NT2/D1 (cell line): ENCODE data around the gene MRPS26.

Experiments
- SUZ12 ChIP-seq: IDR thresholded peaks from 2 replicates; pipeline ENCODE4 v1.6.1; 2011; ENCODE audit not compliant: insufficient read length, insufficient read depth; ENCODE audit errors: extremely low read depth
- YY1 ChIP-seq: IDR thresholded peaks from 2 replicates; pipeline ENCODE4 v1.6.1; 2011; ENCODE audit not compliant: insufficient read length, insufficient read depth
- ZNF274 ChIP-seq: IDR thresholded peaks from 2 replicates; pipeline ENCODE4 v1.6.1; 2011; ENCODE audit warnings: mild to moderate bottlenecking, low read depth, low read length

DNA sequence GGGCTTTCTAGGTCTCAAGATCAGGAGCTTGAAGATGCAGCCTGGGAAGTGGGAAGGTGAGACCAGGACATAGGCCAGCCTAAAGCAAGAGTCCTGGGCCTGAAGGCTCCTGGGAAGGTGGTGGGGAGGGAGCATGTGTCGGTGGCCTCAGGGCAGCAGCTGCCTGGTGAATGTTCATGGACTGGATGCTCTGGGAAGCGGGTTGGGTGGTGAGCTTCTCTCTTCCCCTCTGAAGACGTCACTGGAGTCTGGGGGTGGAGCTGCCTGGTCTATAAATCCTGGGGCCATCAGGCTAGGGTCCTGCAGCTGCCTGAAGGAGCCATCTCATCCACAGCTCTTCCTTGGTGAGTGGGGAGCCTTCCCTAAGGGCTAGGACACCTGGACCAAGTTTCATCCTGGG lies 2.5 kb upstream of the MRPS26 start, which contains the start of gene GNRH2:
- TF ChIP-seq ZNF274 (no peak), YY1 (no peak), SUZ12 (no peak)
